NCI-H524 treated with DMSO at 0.1 percent for 48 hours (cell line): ENCODE measurements around the gene SMPD3.

Source experiments
- DNase-seq: peaks from one replicate; lab custom pipeline; 2025; lab: John Stamatoyannopoulos, UW

Gene SMPD3

GRCh38 chr16:68381363-68381724 lies 67.0 kb downstream of the SMPD3 start:
- DNase-seq, result no peak

- DNase-seq, result no peak
These were observed 67.5 kb downstream of the SMPD3 start for GRCh38 chr16:68380676-68381362.

GRCh38 chr16:68380348-68380670 lies 68.0 kb downstream of the SMPD3 start:
- no peak for DNase-seq

- DNase-seq, result no peak
These were observed 68.6 kb downstream of the SMPD3 start for GRCh38 chr16:68379472-68380347.

- DNase-seq, result no peak
These were observed 69.6 kb downstream of the SMPD3 start for GRCh38 chr16:68378436-68379415.

- no peak for DNase-seq
These were observed 70.5 kb downstream of the SMPD3 start for GRCh38 chr16:68377667-68378393.

GRCh38 chr16:68377221-68377620 lies 71.1 kb downstream of the SMPD3 start:
- DNase-seq, result no peak

GRCh38 chr16:68376590-68376989 lies 71.7 kb downstream of the SMPD3 start:
- DNase-seq, result no peak

GRCh38 chr16:68375801-68376536 lies 72.3 kb downstream of the SMPD3 start:
- no peak for DNase-seq

GRCh38 chr16:68374961-68375660 lies 73.2 kb downstream of the SMPD3 start:
- no peak for DNase-seq

- DNase-seq, result no peak
These were observed 74.0 kb downstream of the SMPD3 start for GRCh38 chr16:68374246-68374805.

- DNase-seq, result no peak
These were observed 74.6 kb downstream of the SMPD3 start for GRCh38 chr16:68373528-68374245.

- DNase-seq, result no peak
These were observed 75.5 kb downstream of the SMPD3 start for GRCh38 chr16:68372806-68373205.

GRCh38 chr16:68372381-68372720 lies 76.0 kb downstream of the SMPD3 start:
- DNase-seq, result no peak

GRCh38 chr16:68371706-68372380 lies 76.5 kb downstream of the SMPD3 start:
- DNase-seq, result no peak

GRCh38 chr16:68371276-68371651 lies 77.0 kb downstream of the SMPD3 start:
- no peak for DNase-seq

GRCh38 chr16:68370581-68371275 lies 77.6 kb downstream of the SMPD3 start:
- DNase-seq, result no peak
